Nephron (organoid): ENCODE data around the gene NXNL2.

Source experiments
- H3K27ac Mint-ChIP-seq, 3 experiments: 2 replicates each; pipeline ENCODE4 v1.8.0; 2020; ENCODE audit warnings: mixed read lengths in 3 of 3, mild to moderate bottlenecking in 2 of 3, moderate library complexity in 1 of 3
- H3K27me3 Mint-ChIP-seq: 2 replicates; pipeline ENCODE4 v1.8.0; 2021; ENCODE audit warnings: low read depth, mild to moderate bottlenecking, moderate library complexity, mixed read lengths
- H3K36me3 Mint-ChIP-seq: 2 replicates; pipeline ENCODE4 v1.8.0; 2020; ENCODE audit warnings: low read depth, mixed read lengths
- H3K4me1 Mint-ChIP-seq: 2 replicates; pipeline ENCODE4 v1.8.0; 2020; ENCODE audit warnings: mixed read lengths
- H3K4me3 Mint-ChIP-seq, 3 experiments: 2 replicates each; pipeline ENCODE4 v1.8.0; 2020; ENCODE audit warnings: mild to moderate bottlenecking in 3 of 3, mixed read lengths in 3 of 3, moderate library complexity in 2 of 3
- H3K9me3 Mint-ChIP-seq: 2 replicates; pipeline ENCODE4 v1.8.0; 2020; ENCODE audit warnings: mixed read lengths
- TF ChIP-seq, protein P1 (sequence below), 3 experiments: fragments of 200-600 bp; sonication (generic); IDR thresholded peaks; one replicate each; pipeline ENCODE4 v1.5.0; 2021; ENCODE audit warnings: antibody characterized with exemption in 3 of 3; ENCODE audit not compliant: unreplicated experiment in 3 of 3

NXNL2 gene

DNA sequence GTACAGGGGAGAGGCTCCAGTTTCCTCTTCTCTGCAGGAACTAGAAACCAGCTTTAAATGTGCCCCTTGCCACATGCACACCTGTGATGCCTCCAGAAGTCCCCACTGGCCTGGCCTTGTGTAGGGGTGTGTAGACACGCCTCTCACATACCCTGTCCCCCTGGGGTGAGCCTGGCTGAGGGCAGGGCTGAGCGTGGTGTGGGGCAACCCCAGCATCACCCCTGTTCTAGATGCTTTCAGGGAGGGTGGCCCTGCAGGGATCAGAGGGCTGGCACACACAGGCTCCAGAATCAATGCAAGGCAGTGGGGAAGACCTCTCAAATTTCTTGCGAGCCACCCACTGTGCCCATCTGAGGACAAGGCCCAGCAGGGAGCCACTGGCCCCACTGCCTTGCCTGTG lies 54.7 kb downstream of the NXNL2 start:
- Mint-ChIP-seq H3K36me3 (peaks cover 3% of the 10 kb centered on the region), H3K9me3 (peaks cover 14% of the 10 kb centered on the region), H3K27me3 (peaks cover 2% of the 10 kb centered on the region), H3K27ac (no peak overlapping the region), H3K4me3 (no peak overlapping the region), H3K4me1 (no peaks in the 10 kb centered on the region)
- TF ChIP-seq, protein P1, sequence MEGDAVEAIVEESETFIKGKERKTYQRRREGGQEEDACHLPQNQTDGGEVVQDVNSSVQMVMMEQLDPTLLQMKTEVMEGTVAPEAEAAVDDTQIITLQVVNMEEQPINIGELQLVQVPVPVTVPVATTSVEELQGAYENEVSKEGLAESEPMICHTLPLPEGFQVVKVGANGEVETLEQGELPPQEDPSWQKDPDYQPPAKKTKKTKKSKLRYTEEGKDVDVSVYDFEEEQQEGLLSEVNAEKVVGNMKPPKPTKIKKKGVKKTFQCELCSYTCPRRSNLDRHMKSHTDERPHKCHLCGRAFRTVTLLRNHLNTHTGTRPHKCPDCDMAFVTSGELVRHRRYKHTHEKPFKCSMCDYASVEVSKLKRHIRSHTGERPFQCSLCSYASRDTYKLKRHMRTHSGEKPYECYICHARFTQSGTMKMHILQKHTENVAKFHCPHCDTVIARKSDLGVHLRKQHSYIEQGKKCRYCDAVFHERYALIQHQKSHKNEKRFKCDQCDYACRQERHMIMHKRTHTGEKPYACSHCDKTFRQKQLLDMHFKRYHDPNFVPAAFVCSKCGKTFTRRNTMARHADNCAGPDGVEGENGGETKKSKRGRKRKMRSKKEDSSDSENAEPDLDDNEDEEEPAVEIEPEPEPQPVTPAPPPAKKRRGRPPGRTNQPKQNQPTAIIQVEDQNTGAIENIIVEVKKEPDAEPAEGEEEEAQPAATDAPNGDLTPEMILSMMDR (IDR thresholded peaks at IDR 0.05; ENCODE audit: unreplicated experiment in 3 of 3), result no peak

GRCh38 chr9:88590558-88591146 lies 55.7 kb downstream of the NXNL2 start:
- Mint-ChIP-seq H3K4me1 (no peaks in the 10 kb centered on the region), H3K36me3 (peaks cover 3% of the 10 kb centered on the region), H3K9me3 (peaks cover 14% of the 10 kb centered on the region), H3K27me3 (no peaks in the 10 kb centered on the region), H3K4me3 (no peak overlapping the region), H3K27ac (no peak overlapping the region)
- TF ChIP-seq, protein P1 (IDR thresholded peaks at IDR 0.05; ENCODE audit: unreplicated experiment in 3 of 3), result no peak

DNA sequence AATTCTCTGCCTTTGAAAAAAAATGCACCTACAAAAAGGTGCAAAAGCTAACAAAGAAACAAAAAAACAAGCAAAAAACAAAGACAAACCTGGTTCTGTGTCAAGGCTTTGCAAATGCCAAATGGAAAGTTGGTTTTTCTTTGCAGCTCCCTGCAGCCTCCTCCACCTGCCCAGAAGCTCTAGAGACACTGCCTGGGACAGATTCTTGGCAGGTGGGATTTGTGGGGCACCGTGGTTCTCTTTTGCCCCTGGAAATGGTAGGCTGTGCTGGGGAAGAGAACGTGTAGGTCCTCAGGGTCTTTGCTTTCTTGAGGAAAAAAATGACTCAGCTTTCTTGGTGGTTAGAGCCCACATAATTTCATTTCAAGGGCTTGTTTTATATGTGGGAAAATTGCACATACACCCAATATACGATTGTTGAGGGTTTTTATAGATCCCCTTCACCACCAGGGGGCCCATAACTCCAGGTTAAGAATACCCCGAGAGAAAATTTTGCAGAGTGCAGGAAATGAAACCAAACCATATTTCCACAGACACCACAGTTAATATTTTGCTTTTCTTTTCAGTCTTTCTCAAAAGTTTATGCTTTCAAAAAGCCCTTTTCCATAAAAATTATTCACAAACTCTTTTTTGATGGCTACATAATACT lies 58.7 kb downstream of the NXNL2 start:
- Mint-ChIP-seq H3K27ac (peak overlapping the region in 2 of 3 experiments; percentile 28 to 75), H3K9me3 (peaks cover 10% of the 10 kb centered on the region), H3K27me3 (no peaks in the 10 kb centered on the region), H3K4me3 (no peak overlapping the region), H3K4me1 (peaks cover 6% of the 10 kb centered on the region), H3K36me3 (peaks cover 3% of the 10 kb centered on the region)
- TF ChIP-seq, protein P1 (IDR thresholded peaks at IDR 0.05; ENCODE audit: unreplicated experiment in 3 of 3), result peak; percentile 52 to 65 (median 52)
